Inflammatory macrophage treated with lipopolysaccharide for 4 hours (primary cell): Measurements from ENCODE around the gene MSH5.
"Not testable (repeated sequence)": the region's sequence is repeated elsewhere in the genome, so short reads cannot be mapped to it uniquely, and the experiment has no call there.

Source experiments
- DNase-seq: peaks from one replicate; pipeline ENCODE4 v3.0.0-alpha.2; 2020

The MSH5 gene

DNA sequence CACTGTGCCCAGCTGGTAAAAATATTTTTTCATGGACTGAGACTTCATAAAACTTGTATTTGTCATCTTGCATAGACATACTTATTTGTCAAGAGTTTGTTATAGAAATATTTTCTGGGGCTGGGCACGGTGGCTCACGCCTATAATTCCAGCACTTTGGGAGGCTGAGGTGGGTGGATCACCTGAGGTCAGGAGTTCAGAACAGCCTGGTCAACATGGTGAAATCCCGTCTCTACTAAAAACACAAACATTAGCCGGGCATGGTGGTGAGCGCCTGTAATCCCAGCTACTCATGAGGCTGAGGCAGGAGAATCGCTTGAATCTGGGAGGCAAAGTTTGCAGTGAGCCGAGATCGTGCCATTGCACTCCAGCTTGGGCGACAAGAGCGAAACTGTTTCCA is 68.8 kb downstream of the MSH5 start:
- DNase-seq: not testable (repeated sequence)

DNA sequence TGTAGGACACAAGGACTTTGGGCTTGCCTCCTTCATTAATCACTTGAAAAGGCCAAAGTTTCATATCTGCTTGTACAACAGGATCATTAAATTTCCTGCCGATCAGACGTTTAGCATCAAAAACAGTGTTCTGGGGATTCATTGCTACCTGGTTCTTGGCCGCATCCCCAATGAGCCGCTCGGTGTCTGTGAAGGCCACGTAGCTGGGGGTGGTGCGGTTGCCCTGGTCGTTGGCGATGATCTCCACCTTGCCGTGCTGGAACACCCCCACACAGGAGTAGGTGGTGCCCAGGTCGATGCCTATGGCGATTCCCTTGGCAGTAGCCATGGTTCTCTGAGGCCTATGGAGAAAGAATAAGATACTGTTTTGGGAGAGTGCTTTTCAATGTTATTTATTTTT is 71.8 kb downstream of the MSH5 start:
- DNase-seq: no peak
